ENCODE results near the gene UACA. TPM values are rescaled to one million over a fixed set of nuclear protein-coding genes. Genes with fewer than 3 reads are reported as not detected.

Gene UACA
- total RNA-seq, 2 experiments from 2014 or later = 0.61 to 1.0 TPM

DNA sequence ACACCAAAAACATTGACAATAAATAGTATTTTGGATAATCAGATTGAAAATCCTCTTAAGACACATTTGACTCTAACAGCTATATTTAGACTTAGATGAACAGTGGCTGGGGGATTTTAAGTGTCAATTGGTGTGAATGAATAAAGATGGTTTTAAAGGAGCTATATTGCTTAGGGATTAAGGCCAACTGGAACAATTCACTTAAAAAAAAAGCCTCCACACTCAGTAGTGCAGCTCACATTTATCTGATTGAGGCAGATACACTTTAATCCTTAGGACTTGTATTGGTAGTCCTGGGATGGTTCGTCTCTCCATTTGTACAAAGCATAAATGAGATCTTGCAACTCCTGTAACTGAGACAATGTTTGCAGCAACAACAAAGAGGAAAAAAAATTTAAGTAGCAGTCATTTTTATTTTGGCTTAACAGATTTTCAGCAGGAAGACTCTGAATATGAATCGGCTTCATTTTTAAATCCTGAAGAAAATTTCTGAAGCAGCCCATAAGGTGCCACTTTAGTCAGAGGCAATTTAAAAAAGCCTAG, 112.0 kb downstream of the UACA start:
- Mint-ChIP-seq H3K4me3 (no peak overlapping the region), H3K36me3 (no peaks in the 10 kb centered on the region), H3K9me3 (ENCODE audit: low read depth) (no peaks in the 10 kb centered on the region), H3K27me3 (peaks cover 40% of the 10 kb centered on the region), H3K27ac (no peak overlapping the region), H3K4me1 (no peaks in the 10 kb centered on the region)
- no peak for DNase-seq
- ATAC-seq = no peak
- CTCF ChIA-PET = no interaction called here

DNA sequence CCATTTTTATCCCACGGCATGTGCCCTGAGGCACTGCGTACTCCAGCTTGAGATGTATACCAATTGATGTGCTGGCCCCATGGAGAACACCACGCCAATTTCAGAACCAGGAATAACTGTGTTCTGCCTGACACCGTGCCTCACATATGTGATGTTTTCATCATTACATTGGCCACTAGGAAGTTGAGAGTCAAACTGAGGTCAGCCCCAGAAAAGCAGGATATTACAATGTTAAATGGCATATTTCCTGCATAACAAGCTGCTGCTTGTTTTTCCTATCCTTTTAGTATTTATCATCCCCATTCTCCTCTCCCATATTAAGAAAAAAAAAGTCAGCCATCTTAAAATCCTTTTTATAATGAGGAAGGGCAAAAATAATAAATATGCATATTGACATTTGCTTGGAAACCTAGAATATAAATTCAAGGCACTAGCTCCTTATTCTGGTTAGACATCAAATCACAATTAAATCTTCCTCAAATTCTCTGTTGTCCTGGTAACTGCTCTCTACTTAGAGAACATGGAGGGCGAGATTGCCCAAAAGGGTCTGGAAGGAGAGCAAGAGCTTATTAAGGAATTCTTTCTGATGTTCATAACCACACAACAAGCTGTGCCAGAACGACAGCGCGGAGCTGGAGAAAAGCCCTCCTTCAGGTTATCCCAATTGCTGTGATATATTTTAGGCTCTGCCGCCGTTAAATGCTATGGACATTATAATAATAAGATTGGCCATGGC, 112.6 kb downstream of the UACA start:
- DNase-seq (no peak), ATAC-seq (no peak)
- CTCF ChIA-PET = no interaction called here
- no peak overlapping the region for H3K4me3 Mint-ChIP-seq
- H3K36me3 Mint-ChIP-seq = no peaks in the 10 kb centered on the region
- no peak overlapping the region for H3K27ac Mint-ChIP-seq
- no peaks in the 10 kb centered on the region for H3K4me1 Mint-ChIP-seq
- H3K27me3 Mint-ChIP-seq = peaks cover 46% of the 10 kb centered on the region
- H3K9me3 Mint-ChIP-seq (ENCODE audit: low read depth) = no peaks in the 10 kb centered on the region

GRCh38 chr15:70647396-70647795, 116.0 kb downstream of the UACA start:
- DNase-seq = no peak
- H3K36me3 Mint-ChIP-seq = no peaks in the 10 kb centered on the region
- no peak overlapping the region for H3K27ac Mint-ChIP-seq
- H3K4me3 Mint-ChIP-seq = no peak overlapping the region
- CTCF ChIA-PET = no interaction called here
- peaks cover 57% of the 10 kb centered on the region for H3K27me3 Mint-ChIP-seq
- H3K9me3 Mint-ChIP-seq (ENCODE audit: low read depth) = no peaks in the 10 kb centered on the region
- H3K4me1 Mint-ChIP-seq = no peaks in the 10 kb centered on the region
- no peak for ATAC-seq

DNA sequence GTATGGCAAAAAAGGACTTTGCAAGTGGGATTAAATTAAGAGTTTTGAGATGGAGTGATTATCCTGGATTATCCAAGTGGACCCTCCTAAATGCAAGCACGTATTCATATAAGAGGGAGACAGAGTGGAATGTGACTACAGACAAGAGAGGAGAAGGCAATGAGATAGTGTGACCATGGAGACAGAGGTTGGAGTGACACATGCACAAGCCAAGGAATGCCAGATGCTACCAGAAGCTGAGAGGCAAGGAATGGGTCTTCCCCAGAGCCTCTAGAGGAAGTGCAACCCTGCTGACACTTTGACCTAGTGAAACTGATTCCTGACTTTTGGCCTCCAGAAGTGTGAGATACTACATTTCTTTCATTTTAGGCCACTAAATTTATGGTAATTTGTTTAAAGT, 117.2 kb downstream of the UACA start:
- Mint-ChIP-seq H3K9me3 (ENCODE audit: low read depth) (no peaks in the 10 kb centered on the region), H3K27ac (no peak overlapping the region), H3K4me3 (no peak overlapping the region), H3K36me3 (no peaks in the 10 kb centered on the region), H3K4me1 (no peaks in the 10 kb centered on the region), H3K27me3 (peaks cover 56% of the 10 kb centered on the region)
- ATAC-seq = no peak
- no peak for DNase-seq
- CTCF ChIA-PET = no interaction called here

DNA sequence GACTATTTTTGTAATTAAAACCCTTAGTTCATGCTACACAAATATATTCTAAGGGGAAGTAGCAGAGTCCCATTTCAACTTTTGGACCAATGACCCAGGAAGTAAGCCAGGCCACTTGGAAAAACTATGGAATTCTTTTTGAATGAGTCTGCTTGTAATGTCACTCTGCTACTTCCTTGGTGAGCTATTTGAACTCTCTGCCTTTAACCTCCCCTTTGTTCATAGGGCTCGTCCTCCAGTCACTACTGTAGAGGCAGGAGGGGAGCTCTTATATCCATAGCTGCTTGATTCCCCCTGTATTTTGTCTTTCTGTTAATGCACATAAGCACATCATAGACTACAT, 119.6 kb downstream of the UACA start:
- DNase-seq = no peak
- Mint-ChIP-seq H3K9me3 (ENCODE audit: low read depth) (no peaks in the 10 kb centered on the region), H3K27ac (no peak overlapping the region), H3K4me1 (no peaks in the 10 kb centered on the region), H3K36me3 (no peaks in the 10 kb centered on the region), H3K27me3 (peaks cover 58% of the 10 kb centered on the region), H3K4me3 (no peak overlapping the region)
- no peak for ATAC-seq
- CTCF ChIA-PET = no interaction called here

DNA sequence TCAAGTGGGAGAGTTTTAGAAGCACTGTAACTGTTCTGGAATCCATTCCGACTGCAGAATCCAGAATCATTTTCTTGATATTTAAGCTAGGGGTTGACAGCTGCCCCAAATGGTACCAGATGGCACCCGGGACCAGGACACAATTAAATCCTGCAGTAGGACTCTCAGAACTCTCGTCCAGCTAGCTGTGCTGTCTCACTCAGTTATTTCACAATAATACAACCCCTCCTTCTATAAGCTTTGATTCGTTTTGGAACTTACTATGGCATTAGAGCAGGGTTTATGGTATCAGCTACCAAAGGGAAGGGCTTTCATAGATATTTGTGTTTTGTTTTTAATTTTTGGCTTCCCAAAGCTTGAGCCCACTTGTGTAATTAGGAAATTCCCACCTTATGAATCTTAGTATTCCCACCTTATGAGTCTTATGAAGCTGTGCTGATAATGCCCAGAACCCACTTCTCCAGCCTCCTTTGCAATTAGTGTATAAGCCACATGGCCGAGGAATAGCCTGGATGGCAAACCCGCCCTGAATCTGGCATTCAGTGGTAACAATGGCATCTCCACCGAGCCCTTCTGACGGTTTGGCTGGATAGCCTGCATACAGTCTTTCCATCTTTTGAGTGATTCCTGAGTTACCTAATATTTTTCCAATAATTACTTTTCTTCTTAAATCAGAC, 120.1 kb downstream of the UACA start:
- no peaks in the 10 kb centered on the region for H3K9me3 Mint-ChIP-seq (ENCODE audit: low read depth)
- no peak overlapping the region for H3K4me3 Mint-ChIP-seq
- DNase-seq = no peak
- no peak overlapping the region for H3K27ac Mint-ChIP-seq
- no peaks in the 10 kb centered on the region for H3K36me3 Mint-ChIP-seq
- no peaks in the 10 kb centered on the region for H3K4me1 Mint-ChIP-seq
- ATAC-seq = no peak
- CTCF ChIA-PET = no interaction called here
- peaks cover 58% of the 10 kb centered on the region for H3K27me3 Mint-ChIP-seq

GRCh38 chr15:70636540-70637165, 126.7 kb downstream of the UACA start:
- Mint-ChIP-seq H3K4me3 (no peak overlapping the region), H3K27me3 (peaks cover 38% of the 10 kb centered on the region), H3K4me1 (peaks cover 16% of the 10 kb centered on the region), H3K9me3 (ENCODE audit: low read depth) (no peaks in the 10 kb centered on the region), H3K27ac (no peak overlapping the region), H3K36me3 (no peaks in the 10 kb centered on the region)
- ATAC-seq = no peak
- CTCF ChIA-PET = interaction anchor here (0.7 to 1.1 kb wide), 2 partner anchors 55 to 68 kb away, joined by 3 to 4 read pairs; no protein-coding TSS in a partner anchor
- DNase-seq = no peak

DNA sequence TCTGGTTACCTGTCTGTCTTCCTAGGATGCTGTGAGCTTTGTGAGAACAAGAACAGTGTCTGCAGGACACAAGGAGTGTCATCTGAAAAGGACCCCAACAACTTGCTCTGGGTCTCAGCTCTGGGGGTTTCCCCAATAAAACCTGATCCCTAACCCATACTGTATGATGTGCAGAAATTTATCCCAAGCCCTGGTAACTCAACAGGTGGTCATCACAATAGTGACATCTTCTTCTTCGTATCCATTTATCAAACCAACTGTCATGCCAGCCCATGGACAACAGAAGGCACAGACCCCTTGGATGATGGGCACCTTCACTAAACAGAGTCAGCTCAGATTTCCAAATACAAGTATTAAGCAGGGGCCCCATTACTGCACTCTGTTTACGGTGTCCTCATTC, 127.5 kb downstream of the UACA start:
- H3K4me3 Mint-ChIP-seq = no peak overlapping the region
- DNase-seq (no peak), ATAC-seq (no peak)
- H3K4me1 Mint-ChIP-seq = peaks cover 16% of the 10 kb centered on the region
- no peaks in the 10 kb centered on the region for H3K36me3 Mint-ChIP-seq
- CTCF ChIA-PET = no interaction called here
- no peaks in the 10 kb centered on the region for H3K9me3 Mint-ChIP-seq (ENCODE audit: low read depth)
- H3K27ac Mint-ChIP-seq = no peak overlapping the region
- H3K27me3 Mint-ChIP-seq = peaks cover 37% of the 10 kb centered on the region

GRCh38 chr15:70633991-70634390, 129.4 kb downstream of the UACA start:
- CTCF ChIA-PET = no interaction called here
- ATAC-seq (no peak), DNase-seq (no peak)
- no peaks in the 10 kb centered on the region for H3K9me3 Mint-ChIP-seq (ENCODE audit: low read depth)
- H3K27ac Mint-ChIP-seq = no peak overlapping the region
- H3K4me3 Mint-ChIP-seq = no peak overlapping the region
- H3K27me3 Mint-ChIP-seq = peaks cover 34% of the 10 kb centered on the region
- H3K4me1 Mint-ChIP-seq = peaks cover 16% of the 10 kb centered on the region
- no peaks in the 10 kb centered on the region for H3K36me3 Mint-ChIP-seq

GRCh38 chr15:70633103-70633831, 130.1 kb downstream of the UACA start:
- CTCF ChIA-PET = no interaction called here

DNA sequence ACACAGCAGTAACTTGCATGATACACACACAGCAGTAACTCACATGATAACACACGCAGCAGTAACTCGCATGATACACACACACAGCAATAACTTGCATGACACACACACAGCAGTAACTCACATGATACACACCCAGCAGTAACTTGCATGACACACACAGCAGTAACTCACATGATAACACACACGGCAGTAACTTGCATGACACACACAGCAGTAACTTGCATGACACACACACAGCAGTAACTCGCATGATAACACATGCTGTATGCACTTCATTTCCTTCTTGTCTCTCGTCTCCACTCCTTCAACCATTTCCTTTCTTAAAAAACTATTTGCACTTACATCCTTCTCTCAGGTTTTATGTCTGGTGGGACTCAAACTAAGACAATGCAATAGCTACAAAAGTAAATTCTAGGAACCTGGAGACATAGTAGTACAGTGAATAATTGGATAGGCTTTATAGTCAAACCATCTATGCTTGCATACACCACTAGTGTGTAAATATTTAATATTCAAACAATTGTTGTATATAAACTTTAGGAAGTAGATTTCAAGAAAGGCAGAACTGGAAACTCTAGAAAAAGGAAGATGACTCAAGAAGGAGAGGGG, 130.8 kb downstream of the UACA start:
- CTCF ChIA-PET = no interaction called here

More at GRCh38 chr15:70633103-70633831, 130.1 kb downstream of the UACA start:
- H3K27ac Mint-ChIP-seq = no peak overlapping the region
- peaks cover 16% of the 10 kb centered on the region for H3K4me1 Mint-ChIP-seq
- H3K4me3 Mint-ChIP-seq = no peak overlapping the region
- peaks cover 40% of the 10 kb centered on the region for H3K27me3 Mint-ChIP-seq
- H3K36me3 Mint-ChIP-seq = no peaks in the 10 kb centered on the region
- ATAC-seq (no peak), DNase-seq (no peak)
- no peaks in the 10 kb centered on the region for H3K9me3 Mint-ChIP-seq (ENCODE audit: low read depth)

DNA sequence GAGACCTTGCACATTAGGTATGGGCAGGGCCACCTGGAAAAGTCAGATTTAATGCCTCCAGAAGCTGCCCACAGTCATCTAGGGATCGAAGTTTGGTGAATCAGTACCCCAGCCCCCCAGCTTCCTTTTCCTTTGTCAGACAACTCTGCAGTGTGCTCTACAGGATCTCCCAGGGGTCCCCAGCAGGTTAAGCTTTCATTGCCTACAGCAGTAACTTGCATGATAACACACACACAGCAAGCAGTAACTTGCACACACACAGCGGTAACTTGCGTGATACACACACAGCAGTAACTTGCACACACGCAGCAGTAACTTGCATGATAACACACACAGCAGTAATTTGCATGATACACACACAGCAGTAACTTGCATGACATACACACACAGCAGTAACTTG, 131.3 kb downstream of the UACA start:
- H3K27me3 Mint-ChIP-seq = peaks cover 41% of the 10 kb centered on the region
- H3K9me3 Mint-ChIP-seq (ENCODE audit: low read depth) = no peaks in the 10 kb centered on the region

More for the DNA sequence above, 130.8 kb downstream of the UACA start:
- H3K36me3 Mint-ChIP-seq = no peaks in the 10 kb centered on the region
- no peak for ATAC-seq
- peaks cover 16% of the 10 kb centered on the region for H3K4me1 Mint-ChIP-seq
- no peaks in the 10 kb centered on the region for H3K9me3 Mint-ChIP-seq (ENCODE audit: low read depth)
- H3K27ac Mint-ChIP-seq = no peak overlapping the region
- no peak overlapping the region for H3K4me3 Mint-ChIP-seq
- H3K27me3 Mint-ChIP-seq = peaks cover 41% of the 10 kb centered on the region
- DNase-seq = no peak

DNA sequence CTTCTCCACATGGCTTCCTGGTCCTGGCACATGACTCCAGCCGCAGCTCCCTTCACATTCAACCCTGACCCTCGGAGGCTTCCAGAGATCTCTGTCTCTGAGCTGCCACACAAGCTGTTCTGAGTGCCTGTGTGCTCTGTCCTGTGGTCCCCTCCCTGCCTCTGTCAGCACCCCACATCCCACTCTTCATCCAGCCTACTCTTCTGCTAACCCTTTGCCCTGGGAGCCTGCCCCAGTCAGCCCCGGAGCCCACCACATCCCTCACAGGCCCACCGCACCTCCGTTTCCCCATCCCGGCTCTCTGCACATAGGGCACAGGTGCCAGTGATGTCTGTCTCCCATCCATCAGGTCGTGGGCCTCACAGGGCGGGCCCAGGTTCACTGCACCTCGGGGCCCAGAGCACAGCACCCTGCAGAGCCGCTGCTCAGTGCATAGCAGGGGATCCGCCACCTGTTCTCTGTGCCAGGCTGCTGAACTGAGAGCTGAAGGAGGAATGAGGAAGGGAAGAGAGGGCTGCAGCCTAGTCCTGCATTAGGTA, 133.6 kb downstream of the UACA start:
- Mint-ChIP-seq H3K36me3 (no peaks in the 10 kb centered on the region), H3K27ac (no peak overlapping the region), H3K4me3 (no peak overlapping the region), H3K4me1 (peaks cover 8% of the 10 kb centered on the region), H3K9me3 (ENCODE audit: low read depth) (no peaks in the 10 kb centered on the region), H3K27me3 (peaks cover 42% of the 10 kb centered on the region)
- CTCF ChIA-PET = no interaction called here
- DNase-seq (no peak), ATAC-seq (no peak)

More for the DNA sequence above, 131.3 kb downstream of the UACA start:
- ATAC-seq = no peak
- no peak for DNase-seq
- CTCF ChIA-PET = no interaction called here
- Mint-ChIP-seq H3K36me3 (no peaks in the 10 kb centered on the region), H3K27ac (no peak overlapping the region), H3K4me1 (peaks cover 16% of the 10 kb centered on the region), H3K4me3 (no peak overlapping the region)
